Measurements from ENCODE around the gene SP6.

- TF ChIP-seq POLR2A (IDR thresholded peaks at IDR 0.05; ENCODE audit: low read depth, low read length) (no peak), CEBPB (IDR thresholded peaks at IDR 0.05; ENCODE audit: low read depth, low read length) (no peak), MXI1 (IDR thresholded peaks at IDR 0.05; ENCODE audit: borderline replicate concordance, low read depth, low read length) (no peak), SMC3 (IDR thresholded peaks at IDR 0.05; ENCODE audit: low read depth, low read length) (no peak), RAD21 (IDR thresholded peaks at IDR 0.05; ENCODE audit: low read length) (no peak)
Observed at GRCh38 chr17:47895347-47895855, 44.4 kb upstream of the SP6 start.
